Frontal cortex (tissue), 4 donors: Measurements from ENCODE around the gene PPP1R9A. TPM values are rescaled to one million over a fixed set of nuclear protein-coding genes. Genes with fewer than 3 reads are reported as not detected.

ENCODE experiments used
- DNase-seq, 2 donors: peaks; one replicate each; pipeline ENCODE4 v3.0.0; 2012; ENCODE audit warnings: low spot score in 2 of 2
- FAIRE-seq: peaks from 2 replicates; lab custom pipeline; 2012; peaks lifted over from hg19 to GRCh38; lab: Jason Lieb, UNC
- total RNA-seq: library from RNA; depleted of rRNA; stranded (reverse); fragments of >200 nt; gene quantifications from one replicate; pipeline ENCODE4 v1.2.3, GENCODE V29; 2014
- donor health status: control.
- donor health status: control.
- donor health status: control.

PPP1R9A gene
- 93.3 TPM for total RNA-seq

GRCh38 chr7:94907026-94907810 lies at the start of gene PPP1R9A:
TSS of gene PPP1R9A (plus strand) at chr7:94907594. CDS start at chr7:94910114, 2,520 bp downstream.
- DNase-seq, result peak in 1 of 2 donors; percentile 70
- FAIRE-seq, result no peak

GRCh38 chr7:94871132-94871531 lies 36.3 kb upstream of the PPP1R9A start:
- no peak for FAIRE-seq
- no peak for DNase-seq

GRCh38 chr7:94873239-94873638 lies 34.2 kb upstream of the PPP1R9A start:
- FAIRE-seq (no peak), DNase-seq (no peak)

- DNase-seq (no peak), FAIRE-seq (no peak)
Observed at GRCh38 chr7:94874036-94874785, 33.2 kb upstream of the PPP1R9A start.

GRCh38 chr7:94875201-94875600 lies 32.2 kb upstream of the PPP1R9A start:
- FAIRE-seq, result no peak
- DNase-seq, result no peak

GRCh38 chr7:94877731-94878670 lies 29.4 kb upstream of the PPP1R9A start:
- DNase-seq, result no peak
- no peak for FAIRE-seq

- FAIRE-seq (no peak), DNase-seq (no peak)
Observed at GRCh38 chr7:94882891-94883290, 24.5 kb upstream of the PPP1R9A start.

GRCh38 chr7:94883616-94884015 lies 23.8 kb upstream of the PPP1R9A start:
- FAIRE-seq, result no peak
- no peak for DNase-seq

- FAIRE-seq (no peak), DNase-seq (no peak)
Observed at GRCh38 chr7:94888551-94888950, 18.8 kb upstream of the PPP1R9A start.

- FAIRE-seq (no peak), DNase-seq (no peak)
Observed at GRCh38 chr7:94888995-94889523, 18.3 kb upstream of the PPP1R9A start.

- no peak for DNase-seq
- no peak for FAIRE-seq
Observed at GRCh38 chr7:94890216-94890615, 17.2 kb upstream of the PPP1R9A start.

- FAIRE-seq, result no peak
Observed at GRCh38 chr7:94893661-94894060, 13.7 kb upstream of the PPP1R9A start.

GRCh38 chr7:94897541-94897940 lies 9.9 kb upstream of the PPP1R9A start:
- DNase-seq (no peak), FAIRE-seq (no peak)

More at GRCh38 chr7:94893661-94894060, 13.7 kb upstream of the PPP1R9A start:
- no peak for DNase-seq

- DNase-seq, result no peak
- no peak for FAIRE-seq
Observed at GRCh38 chr7:94898340-94898739, 9.1 kb upstream of the PPP1R9A start.

- DNase-seq (no peak), FAIRE-seq (no peak)
Observed at GRCh38 chr7:94901981-94902380, 5.4 kb upstream of the PPP1R9A start.

GRCh38 chr7:94903971-94904370 lies 3.4 kb upstream of the PPP1R9A start:
- no peak for DNase-seq
- FAIRE-seq, result no peak

- FAIRE-seq, result no peak
- no peak for DNase-seq
Observed at GRCh38 chr7:94904982-94905381, 2.4 kb upstream of the PPP1R9A start.

- DNase-seq (no peak), FAIRE-seq (no peak)
Observed at GRCh38 chr7:94906065-94906851, 1.1 kb upstream of the PPP1R9A start.

- FAIRE-seq (no peak), DNase-seq (peak; percentile 53 to 64)
Observed at GRCh38 chr7:94907811-94908322, 473 bp downstream of the PPP1R9A start.
